ENCODE results near the gene FDXR.

FDXR gene

DNA sequence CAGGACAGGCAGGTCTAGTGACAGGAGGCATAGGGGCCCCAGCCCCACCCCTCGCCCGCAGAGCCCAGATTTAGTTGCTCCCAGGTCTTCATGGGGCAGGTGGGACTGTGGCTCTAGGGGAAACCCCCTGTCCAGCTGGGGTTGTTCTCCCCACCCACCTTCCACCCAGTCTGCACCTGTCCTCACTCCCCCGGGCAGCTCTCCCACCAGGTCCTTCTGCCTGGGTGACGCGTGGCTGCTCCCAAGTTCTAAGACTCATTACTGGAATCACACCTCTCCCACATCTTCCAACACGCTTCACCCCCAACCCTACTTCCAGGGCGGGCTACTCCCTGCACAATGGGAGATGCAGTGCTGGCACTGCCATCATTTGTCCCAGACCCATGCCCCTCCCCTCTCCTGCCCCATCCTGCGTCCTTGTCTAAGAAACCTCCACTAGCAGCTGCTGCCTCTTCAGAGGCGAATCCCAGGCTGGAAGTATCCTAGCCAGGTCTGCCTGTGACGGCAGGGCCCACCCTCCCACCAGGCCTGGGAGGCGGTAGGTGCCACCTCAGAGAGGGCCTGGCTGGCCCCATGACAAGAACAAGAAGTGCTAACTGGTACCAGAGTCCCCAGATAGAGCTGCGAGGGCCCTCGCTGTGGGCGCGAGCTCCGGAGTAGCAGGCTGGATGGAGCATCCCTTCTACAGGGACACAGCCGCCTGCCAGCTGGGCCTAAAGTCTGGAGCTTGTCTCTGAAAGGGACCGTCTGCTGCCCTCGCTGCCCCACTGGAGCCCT, 35.9 kb downstream of the FDXR start:
- DNase-seq: no peak
- no peak for ATAC-seq

DNA sequence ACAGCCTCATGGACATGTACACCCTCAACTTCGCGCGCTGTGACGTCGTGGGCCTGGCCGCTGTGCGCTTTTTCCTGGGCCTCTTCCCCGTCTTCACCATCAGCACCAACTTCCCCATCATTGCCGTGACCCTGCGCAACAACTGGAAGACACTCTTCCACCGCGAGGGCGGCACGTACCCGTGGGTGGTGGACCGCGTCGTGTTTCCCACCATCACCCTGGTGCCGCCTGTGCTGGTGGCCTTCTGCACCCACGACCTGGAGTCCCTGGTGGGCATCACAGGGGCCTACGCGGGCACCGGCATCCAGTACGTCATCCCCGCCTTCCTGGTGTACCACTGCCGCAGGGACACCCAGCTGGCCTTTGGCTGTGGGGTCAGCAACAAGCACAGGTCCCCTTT, 36.6 kb downstream of the FDXR start:
- DNase-seq (no peak), ATAC-seq (no peak)

DNA sequence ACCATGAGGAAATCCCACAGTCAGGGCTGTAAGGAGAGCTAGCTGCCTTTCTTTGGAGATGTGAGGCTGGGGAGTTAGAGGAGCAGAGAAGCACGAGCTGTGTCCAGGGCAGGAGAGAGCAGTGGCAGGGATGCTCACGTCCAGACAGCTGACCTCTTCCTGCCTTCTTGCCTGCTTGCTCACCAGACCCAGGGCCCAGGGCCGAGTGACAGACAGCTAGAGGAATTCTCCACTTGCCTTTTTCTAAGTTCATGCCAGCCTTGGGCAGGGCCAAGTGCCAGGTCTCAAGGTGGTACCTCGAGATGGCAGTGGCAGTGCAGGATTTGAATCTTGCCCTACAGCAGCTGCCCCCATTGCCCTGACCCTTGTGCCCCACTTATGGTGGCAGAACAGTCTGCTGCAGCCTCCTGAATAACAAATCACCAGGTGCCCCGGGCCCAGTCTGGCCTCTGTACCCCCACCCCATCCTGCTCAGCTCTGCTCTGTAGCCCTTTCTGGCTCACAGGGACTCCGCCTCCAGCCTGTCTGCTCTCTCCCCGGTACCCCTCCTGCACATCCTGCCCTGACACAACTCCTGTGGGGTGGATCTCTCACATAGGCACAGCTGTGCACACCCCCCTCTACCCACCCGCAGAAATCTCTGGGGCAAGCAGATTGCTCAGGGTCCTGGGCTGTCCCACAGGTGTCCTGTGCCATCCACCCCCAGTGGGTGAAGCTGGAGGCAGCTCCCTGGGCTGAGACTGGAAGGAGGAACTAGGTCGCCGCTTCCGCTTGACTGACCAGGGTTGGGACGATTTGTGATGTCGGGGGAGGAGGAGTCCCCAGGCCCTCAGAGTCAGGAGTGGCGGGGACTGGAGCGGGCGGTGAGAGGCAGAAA, 39.1 kb downstream of the FDXR start:
- DNase-seq (no peak), ATAC-seq (no peak)

DNA sequence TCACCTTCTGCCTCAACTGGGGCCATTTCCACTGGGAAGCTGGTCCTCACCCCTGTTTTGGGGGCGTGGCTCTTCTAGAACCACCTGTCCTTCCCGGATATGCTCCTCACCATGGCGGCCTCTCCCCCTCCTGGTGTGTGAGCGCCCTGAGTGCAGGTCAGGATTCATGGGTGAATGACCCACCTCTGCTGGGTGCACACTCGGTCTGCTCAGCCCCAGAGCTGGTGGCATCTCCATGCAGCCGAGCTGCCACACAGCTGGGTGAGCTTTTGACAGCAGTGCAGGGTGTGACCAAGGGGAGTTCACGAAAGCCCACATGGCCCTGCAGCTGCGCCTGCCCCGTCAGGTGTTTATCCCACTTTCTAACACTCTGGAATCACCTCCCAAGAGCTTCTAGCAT, 40.4 kb downstream of the FDXR start:
- no peak for DNase-seq
- ATAC-seq: no peak

DNA sequence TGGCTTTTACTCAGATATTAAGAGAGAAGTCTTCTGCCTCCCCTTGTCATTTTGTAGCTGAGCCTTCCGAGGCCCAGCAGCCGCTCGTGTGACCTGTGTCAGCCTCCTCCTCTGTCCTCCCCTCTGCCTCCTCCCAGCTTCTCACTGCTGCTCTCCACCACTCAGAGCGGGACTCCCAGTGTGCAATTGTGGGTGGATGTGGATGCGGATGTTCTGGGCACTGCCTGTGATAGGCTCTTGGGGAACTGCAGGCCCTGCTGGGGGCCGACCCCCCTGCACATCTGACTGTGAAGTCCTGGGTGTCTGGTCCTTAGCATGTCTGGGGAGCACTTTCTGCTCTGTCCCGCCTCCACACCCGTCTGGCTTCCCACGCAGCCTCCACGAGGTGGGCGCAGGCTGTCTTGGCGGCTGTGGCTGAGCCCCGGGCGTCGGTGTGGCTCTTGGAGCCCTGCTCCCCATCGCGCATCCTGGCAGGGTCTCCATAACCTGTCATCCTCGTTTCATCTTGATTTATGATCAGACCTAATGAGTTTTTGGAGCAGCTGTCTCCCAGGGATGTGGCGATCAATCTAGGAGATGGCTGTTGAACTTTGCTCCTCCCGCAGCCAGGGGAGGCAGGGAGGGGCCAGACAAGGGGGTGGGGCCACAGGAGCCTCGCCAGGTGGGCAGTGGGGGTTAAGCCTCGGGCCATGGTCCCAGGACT, 41.2 kb downstream of the FDXR start:
- no peak for DNase-seq
- ATAC-seq: no peak

DNA sequence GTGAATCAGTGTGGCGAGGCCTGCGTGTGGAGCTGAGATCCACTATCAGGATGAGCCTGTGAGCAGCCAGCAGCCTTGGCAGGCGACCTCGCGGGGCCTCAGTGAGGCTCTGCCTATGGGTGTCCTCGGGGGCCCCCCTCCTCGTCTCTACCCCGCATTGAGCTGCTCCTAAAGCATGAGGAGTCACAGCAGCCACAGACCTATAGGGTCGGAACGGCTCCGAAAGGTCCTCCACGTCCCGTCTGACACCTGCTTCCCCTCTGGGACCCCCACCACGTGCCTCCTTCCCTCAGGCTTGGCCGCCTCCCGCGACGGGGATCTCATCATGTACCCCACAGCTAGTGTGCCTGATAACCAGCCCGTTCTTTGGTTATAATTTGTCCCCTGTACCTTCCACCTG, 41.9 kb downstream of the FDXR start:
- ATAC-seq (no peak), DNase-seq (no peak)

DNA sequence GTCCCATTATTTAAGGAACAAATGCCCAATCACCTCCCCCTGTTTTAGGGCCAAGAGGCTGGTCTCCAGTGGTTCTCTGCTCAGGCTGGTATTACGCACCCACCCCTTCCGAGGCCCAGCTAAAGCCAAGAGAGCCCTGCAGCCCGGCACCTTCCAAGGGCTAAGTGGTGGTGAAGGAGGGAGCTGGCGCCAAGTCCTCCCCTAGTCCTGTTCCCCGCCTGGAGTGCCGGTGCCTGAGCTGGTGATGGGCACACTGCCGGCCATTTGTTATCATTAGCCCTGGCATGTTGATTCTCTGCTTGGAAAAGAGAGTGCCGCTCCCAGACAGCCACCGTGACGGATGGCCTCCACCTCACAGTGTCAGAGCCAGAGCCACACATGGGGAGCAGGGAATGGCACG, 45.0 kb downstream of the FDXR start:
- no peak for DNase-seq

DNA sequence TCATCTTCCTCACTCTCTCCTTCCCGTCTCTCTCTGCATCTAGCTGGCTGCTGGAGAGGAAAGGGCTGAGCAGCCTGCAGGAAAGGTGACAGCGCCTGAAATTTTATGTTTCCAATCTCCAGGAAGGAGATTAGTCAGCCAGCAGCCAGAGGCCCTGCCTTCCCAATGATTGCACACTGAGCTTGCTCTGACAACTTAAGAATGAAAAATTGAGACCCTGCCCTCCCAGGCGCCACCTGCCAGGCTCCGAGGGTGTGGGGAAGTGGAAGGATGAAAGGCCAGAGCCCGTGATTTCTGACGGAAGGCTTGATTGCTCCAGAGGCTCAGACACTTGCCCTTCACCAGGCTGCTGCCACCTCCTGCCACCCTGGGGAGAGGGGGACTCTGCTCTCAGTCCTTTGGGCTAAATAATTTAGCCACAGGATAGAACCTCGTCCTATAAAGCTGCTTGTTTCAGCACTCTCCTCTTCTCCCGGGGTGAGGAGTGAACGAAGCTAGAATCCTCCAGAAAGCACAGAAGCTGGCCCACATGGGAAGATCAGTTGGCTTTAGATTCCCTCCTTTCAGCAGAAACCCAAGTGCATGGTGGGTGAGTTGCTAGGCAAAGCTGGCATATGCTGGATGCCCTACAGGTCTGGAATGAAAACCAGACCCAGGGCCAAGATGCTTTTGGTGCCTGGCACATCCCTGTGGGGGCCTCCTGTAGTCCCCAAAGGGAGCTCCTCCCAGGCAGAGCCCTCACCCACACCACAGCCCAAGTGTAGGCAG, 46.7 kb downstream of the FDXR start:
- ATAC-seq: no peak
- DNase-seq: no peak

More for the DNA sequence above, 45.0 kb downstream of the FDXR start:
- no peak for ATAC-seq

DNA sequence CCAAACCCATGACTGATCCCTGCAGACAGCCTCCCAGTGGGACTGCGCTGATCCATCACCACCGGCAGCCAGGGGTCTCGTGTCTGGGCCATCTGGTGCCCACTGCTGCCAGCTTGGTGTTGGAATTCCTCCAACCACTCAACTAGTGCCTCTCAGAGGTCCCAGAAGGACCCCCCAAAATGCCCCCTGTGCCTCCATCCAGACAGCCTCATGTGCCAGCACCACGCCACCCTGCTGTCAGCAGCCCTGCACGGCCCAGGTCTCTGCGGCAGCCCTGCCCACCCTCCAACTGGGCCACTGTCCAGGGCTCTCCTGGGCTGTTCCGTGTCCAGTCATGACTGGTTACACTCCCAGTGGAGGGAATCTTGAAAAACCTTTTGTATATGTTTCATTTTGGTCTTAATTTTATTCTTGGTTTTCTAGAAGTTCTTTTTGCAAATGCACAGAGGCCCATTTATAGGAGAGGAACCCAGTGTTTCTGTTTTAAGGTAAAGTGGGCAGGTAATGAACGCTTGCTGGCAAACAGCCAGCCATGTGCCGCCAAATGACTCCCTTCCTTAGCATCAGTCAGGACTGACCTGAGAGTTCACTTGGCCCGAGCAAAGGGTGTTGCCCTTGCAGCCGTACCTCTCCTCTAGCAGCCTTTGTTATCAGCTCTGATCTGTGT, 47.7 kb downstream of the FDXR start:
- DNase-seq: no peak
- ATAC-seq: no peak

DNA sequence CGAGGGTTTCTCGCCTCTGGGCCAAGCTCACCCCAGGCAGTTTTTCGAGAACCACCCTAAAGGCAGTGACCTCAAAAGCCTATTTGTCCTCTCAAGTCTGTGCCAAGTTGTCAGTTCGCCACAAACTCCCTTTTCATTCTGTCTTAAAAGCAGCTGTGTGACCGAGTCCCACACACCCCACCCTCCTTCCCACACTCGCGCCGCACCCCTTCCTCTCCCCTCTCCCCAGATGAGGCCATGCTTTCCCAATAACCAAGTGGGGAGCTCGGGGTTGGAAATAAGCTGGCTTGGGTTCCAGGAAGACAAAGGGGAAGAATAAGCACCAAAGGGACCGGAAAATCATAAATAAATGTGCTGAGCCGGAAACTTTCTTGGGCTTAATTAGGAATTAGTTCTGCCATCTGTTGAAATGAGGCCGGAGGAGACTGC, 49.8 kb downstream of the FDXR start:
- DNase-seq (no peak), ATAC-seq (no peak)

DNA sequence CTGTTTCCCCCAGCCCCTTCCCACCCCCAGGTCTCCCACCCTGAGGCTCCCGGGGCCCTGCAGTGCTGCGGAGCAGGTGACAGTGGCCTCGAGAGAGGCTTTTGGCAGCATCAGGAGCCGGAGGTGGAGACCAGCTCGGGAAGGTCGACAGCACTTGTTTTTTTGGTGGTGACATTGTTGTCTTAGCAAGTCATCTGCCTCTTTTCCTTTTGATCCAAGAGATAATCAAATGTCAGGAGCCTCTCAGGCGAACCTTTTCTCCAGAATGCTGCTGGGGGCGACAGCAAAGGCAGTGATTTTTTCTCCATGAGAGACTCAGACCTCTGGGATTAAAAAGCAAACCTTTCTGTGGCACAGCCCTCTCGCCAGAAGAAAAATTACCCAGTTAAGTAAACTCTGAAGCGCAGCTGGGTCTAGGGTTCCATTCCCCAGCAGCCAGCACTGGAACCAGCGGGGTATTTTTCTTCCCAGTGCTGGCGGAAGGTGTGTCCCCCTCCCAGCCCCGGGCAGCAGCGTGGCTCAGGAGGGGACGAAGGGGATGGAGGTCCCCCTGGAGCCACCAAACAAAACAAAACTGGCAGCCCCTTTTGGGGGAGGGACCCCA, 50.4 kb downstream of the FDXR start:
- ATAC-seq (no peak), DNase-seq (no peak)

DNA sequence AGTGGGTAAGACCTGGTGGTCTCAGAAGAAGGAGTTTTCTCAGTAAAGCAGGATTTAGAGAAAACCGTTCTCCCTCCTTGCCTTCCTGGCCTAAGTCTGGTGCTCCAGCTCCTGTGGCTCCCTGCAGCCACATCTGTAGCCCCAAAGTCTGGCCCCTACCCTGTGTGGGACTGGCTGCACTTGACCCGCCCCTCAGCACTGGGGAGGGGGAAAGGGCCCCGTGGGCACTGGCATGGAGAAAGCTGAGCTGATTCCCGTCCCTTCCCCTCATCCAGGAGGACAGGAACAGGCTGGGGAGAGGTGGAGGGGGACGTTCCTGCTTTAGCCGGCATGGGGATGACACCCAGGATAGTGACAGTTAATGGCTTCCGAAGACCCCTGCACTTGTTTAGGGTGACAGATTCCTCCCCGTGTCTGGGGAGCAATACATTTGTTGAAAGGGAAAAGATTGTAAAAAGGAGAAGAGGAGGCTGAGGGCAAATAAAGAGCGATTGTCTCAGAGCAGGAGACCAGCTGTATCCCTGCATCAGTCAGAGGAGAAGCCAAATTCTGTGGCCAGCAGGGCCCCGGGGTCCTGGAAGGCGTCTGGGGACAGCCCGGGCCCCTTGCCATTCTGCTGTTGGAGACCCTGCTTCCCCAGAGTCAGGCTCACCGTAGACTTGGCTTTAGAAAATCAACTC, 51.0 kb downstream of the FDXR start:
- no peak for ATAC-seq
- no peak for DNase-seq

DNA sequence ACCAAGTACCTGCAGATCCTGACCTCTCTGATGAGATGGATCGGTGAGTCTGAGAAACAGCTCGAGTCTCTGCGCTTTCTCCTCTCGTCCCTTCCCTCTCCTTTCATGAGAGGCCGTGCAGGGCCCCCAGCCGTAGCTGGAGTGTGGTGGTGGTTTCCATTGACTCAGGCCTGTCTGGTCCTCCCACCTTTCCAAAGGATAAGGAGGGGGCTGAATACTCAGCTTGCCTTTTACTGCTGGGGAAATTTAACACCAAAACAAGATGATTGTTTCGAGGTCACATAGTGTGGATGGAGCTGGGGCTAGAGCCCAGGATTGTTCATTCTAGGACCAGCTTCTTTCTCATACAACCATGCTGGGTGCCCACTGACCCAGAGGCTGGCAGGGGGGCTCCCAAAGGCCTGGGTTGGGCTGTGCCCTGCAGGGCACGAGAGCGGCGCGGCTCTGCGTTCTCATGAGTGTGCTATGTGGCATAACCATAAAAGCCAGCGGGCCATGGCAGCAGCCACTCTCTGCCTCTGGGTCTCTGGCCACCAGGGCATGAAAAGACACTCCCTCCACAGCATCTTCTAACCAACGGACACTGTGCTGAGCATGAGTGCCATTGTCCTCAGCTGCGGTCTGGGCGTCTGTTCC, 52.9 kb downstream of the FDXR start:
- ATAC-seq (no peak), DNase-seq (no peak)

DNA sequence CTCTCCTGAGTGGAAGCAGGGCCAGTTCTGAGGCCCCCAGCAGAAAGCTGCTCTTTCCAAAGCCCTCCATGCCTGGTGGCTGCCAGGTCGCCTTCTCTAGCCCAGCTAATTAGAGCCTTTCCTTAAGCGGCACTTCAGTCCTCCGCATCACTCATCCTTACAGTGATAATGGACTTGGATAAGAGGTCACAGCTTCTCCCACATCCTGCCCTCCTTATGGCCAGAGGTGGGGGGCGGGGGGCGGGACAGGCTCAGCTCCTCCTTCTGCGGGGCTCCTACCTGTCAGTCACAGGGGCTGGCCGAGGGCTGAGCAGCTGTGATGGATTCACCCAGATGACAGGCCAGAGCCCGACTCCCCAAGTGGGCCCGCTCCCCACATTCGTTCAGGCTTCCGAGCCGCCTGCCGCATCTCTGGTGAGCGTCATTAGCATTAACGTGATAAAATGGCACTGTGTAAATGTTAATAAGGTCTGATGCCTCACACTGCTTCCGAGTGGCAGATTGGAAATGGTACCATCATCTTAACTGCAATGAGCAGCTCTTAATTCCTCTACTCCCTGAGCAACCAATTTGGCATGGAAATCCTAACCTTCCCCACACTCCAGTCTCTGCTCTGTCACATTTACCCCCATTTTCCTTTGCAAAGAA, 54.4 kb downstream of the FDXR start:
- ATAC-seq: no peak

DNA sequence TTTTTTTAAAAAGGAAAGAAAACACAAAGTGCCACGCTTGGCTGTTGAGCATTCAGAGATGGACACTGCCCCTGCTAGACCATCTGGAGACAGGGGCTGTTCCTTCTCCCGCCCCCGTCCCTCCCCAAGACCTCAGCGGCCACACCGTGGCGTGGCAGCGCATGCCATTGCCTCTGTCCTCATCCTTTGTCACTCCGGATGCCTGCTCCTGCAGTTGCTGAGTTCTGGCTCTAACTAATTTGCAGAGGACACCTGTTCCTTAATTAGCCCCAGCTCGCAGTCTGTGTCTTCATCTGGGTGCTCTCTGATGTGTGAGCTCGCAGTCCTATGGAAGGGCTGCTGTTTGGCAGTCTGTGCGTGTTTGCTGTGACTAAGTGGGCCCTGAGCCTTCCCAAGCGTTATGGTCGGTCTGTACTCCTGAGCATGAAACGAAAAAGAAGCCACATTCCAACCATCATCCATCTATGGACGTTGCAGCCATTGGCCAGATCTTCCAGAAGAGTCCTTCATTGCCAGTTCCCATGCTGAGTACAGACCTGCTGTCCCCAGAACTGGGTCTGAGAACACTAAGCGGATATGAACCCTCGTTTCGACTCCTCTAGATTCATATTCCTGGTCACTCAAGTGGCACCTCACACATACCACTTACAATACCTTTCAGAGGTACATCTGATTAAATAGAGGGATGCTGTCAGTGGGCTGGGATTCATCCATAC, 55.7 kb downstream of the FDXR start:
- no peak for ATAC-seq
- DNase-seq: no peak

More for the DNA sequence above, 54.4 kb downstream of the FDXR start:
- DNase-seq: no peak

DNA sequence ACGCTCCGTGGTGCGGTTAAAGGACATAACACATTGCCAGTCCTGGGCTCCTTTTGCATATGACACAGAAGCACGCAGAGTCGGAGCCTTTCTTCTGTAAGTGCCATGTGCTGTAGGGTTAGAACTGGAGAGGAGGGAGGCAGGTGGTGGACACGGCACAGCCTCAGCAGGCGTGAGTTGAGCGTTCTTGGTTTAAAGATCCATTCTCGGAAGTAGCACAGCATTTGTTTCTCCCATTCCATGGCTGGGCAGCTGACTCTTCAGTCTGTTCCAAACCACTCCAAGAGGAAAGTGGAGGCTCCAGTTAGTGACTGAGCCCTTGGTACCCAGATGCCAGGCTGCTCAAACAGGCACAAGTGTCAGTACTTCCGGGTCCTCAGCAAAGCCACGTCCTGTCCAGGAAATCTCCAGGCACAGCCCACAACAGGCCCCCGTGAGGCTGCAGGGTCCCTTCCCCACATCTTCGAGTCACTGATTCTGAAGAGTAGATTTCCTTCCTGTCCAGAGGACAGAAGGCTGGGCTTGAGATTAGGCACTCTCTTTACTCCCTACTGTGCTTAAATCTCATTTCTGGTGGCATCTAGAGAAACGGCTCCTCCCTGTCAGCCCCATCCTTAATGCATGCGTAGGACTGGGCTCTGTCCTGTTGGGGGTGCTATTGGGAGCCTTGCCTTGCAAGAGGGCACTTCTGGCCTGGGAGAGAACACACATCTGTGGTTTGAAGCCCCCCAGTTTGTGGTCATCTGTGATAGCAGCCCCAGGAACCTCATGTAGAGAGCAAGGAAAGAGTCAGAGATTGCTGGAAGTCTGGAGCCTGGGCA, 57.0 kb downstream of the FDXR start:
- DNase-seq (no peak), ATAC-seq (no peak)

DNA sequence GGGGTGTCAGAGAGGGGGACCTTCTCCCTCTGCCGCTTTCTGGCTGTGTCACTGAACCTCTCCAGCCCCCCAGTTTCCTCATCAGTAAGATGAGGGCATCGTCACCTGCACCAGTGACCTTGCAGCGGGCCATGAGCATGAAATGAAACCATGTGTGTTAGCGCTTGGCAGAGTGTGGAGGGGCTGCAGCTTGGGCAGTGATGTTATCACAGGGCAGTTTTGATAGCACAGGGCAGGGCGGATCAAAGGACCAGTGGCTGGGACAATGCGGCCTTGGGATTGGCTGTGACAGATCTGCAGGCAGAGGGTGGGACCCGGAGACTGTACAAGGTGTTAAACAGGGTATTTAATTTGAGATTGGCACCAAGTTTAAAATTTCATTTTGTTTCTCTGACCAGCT, 57.7 kb downstream of the FDXR start:
- DNase-seq: no peak
- no peak for ATAC-seq

DNA sequence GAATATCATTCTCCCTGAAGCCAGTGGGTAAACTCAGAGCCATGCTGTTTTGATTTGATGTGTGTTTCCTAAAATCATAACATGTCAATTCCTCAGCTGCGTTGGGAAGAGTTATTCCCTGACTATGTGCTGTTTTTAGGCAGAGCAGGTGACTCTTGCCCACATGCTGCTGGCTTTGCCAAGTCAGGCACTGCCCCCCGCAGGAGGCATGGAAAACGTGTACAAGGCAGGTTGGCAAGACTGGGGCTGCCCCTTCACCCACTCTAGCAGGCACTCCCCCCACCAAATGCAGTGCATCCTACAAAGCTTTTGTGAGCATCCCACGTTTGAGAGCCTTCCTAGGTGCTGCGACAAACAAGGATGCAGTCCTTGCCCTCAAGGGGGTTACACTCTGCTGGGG, 58.3 kb downstream of the FDXR start:
- no peak for DNase-seq

More for the DNA sequence above, 58.3 kb downstream of the FDXR start:
- no peak for ATAC-seq

Measured in stimulated activated naive CD8-positive, alpha-beta T cell treated with anti-CD3 and anti-CD28 coated beads, Interleukin-15, Interleukin-2, amounts not matched to agents 100 U/mL and 50 U/mL, for 24 hours (primary cell).